Thyroid gland (tissue), 4 donors: ENCODE data around the gene THRB.

Experiments
- POLR2A ChIP-seq, 2 donors: fragments of 450-650 bp; IDR thresholded peaks; one replicate each; pipeline ENCODE4 v1.6.1; 2017; ENCODE audit warnings: antibody characterized with exemption in 2 of 2, mild to moderate bottlenecking in 2 of 2, moderate library complexity in 1 of 2
- TF ChIP-seq, protein P1 (sequence below), 6 experiments: fragments of 200-600 bp in 3 of 6; fragments of 450-650 bp in 3 of 6; sonication (generic) in 3 of 6; IDR thresholded peaks; one replicate each; pipeline ENCODE4 v1.5.1; 2016 to 2019; ENCODE audit warnings: antibody characterized with exemption in 6 of 6, mild to moderate bottlenecking in 2 of 6, inconsistent platforms in 1 of 6, moderate library complexity in 1 of 6

GRCh38 chr3:24415824-24416223 lies 78.8 kb downstream of the THRB start:
- no peak for TF ChIP-seq POLR2A (IDR thresholded peaks at IDR 0.05)
- TF ChIP-seq, protein P1, sequence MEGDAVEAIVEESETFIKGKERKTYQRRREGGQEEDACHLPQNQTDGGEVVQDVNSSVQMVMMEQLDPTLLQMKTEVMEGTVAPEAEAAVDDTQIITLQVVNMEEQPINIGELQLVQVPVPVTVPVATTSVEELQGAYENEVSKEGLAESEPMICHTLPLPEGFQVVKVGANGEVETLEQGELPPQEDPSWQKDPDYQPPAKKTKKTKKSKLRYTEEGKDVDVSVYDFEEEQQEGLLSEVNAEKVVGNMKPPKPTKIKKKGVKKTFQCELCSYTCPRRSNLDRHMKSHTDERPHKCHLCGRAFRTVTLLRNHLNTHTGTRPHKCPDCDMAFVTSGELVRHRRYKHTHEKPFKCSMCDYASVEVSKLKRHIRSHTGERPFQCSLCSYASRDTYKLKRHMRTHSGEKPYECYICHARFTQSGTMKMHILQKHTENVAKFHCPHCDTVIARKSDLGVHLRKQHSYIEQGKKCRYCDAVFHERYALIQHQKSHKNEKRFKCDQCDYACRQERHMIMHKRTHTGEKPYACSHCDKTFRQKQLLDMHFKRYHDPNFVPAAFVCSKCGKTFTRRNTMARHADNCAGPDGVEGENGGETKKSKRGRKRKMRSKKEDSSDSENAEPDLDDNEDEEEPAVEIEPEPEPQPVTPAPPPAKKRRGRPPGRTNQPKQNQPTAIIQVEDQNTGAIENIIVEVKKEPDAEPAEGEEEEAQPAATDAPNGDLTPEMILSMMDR (IDR thresholded peaks at IDR 0.05) = no peak
